SK-N-SH treated with all-trans-retinoic acid at 6 μM for 48 hours (cell line): ENCODE measurements around the gene GNA12.

Experiments
- ATAC-seq: fragments of 200-7000 bp; cut with Tn5 transposase; 3 replicates; pipeline ENCODE4 v1.9.1; 2020; ENCODE audit warnings: mild to moderate bottlenecking, moderate library complexity
- BACH2 ChIP-seq: fragments of 250-450 bp; sonication (Bioruptor Pico); IDR thresholded peaks from 2 replicates; pipeline ENCODE4 v1.9.0; 2021; ENCODE audit warnings: mild to moderate bottlenecking, borderline replicate concordance
- CSDC2 ChIP-seq: fragments of 250-450 bp; sonication (Bioruptor Pico); IDR thresholded peaks from 2 replicates; pipeline ENCODE4 v1.5.0; 2020; ENCODE audit warnings: mild to moderate bottlenecking, moderate library complexity
- CSRNP3 ChIP-seq: fragments of 250-450 bp; sonication (Bioruptor Pico); IDR thresholded peaks from 2 replicates; pipeline ENCODE4 v1.5.1; 2021; ENCODE audit warnings: mild to moderate bottlenecking, moderate library complexity
- ESRRG ChIP-seq: fragments of 250-450 bp; sonication (Bioruptor Pico); IDR thresholded peaks from 2 replicates; pipeline ENCODE4 v1.6.1; 2021; ENCODE audit warnings: mild to moderate bottlenecking
- GLIS3 ChIP-seq: fragments of 250-450 bp; sonication (Bioruptor Pico); IDR thresholded peaks from 2 replicates; pipeline ENCODE4 v1.5.0; 2020; ENCODE audit warnings: mild to moderate bottlenecking, moderate library complexity
- OSR1 ChIP-seq: fragments of 250-450 bp; sonication (Bioruptor Pico); IDR thresholded peaks from 2 replicates; pipeline ENCODE4 v1.8.0; 2022; ENCODE audit warnings: moderate library complexity, mild to moderate bottlenecking, inconsistent platforms
- PATZ1 ChIP-seq: fragments of 250-450 bp; sonication (Bioruptor Pico); IDR thresholded peaks from 2 replicates; pipeline ENCODE4 v1.8.0; 2020; ENCODE audit warnings: mild to moderate bottlenecking, moderate library complexity, borderline replicate concordance
- SNAI2 ChIP-seq: fragments of 250-450 bp; sonication (Bioruptor Pico); IDR thresholded peaks from 2 replicates; pipeline ENCODE4 v1.5.0; 2020; ENCODE audit warnings: mild to moderate bottlenecking, moderate library complexity
- TOX ChIP-seq: fragments of 250-450 bp; sonication (Bioruptor Pico); IDR thresholded peaks from 2 replicates; pipeline ENCODE4 v1.8.0; 2021; ENCODE audit warnings: mild to moderate bottlenecking, moderate library complexity, borderline replicate concordance
- ZC3H10 ChIP-seq: fragments of 250-450 bp; sonication (Bioruptor Pico); IDR thresholded peaks from 2 replicates; pipeline ENCODE4 v1.5.1; 2021; ENCODE audit warnings: mild to moderate bottlenecking, moderate library complexity
- ZFP3 ChIP-seq: fragments of 250-450 bp; sonication (Bioruptor Pico); IDR thresholded peaks from 2 replicates; pipeline ENCODE4 v1.5.0; 2020; ENCODE audit warnings: mild to moderate bottlenecking, moderate library complexity
- ZFP30 ChIP-seq: fragments of 450-650 bp; formaldehyde crosslinking; IDR thresholded peaks from 2 replicates; pipeline ENCODE4 v1.5.0; 2022; ENCODE audit warnings: mild to moderate bottlenecking, moderate library complexity
- ZNF70 ChIP-seq: fragments of 450-650 bp; formaldehyde crosslinking; IDR thresholded peaks from 2 replicates; pipeline ENCODE4 v1.5.0; 2020; ENCODE audit warnings: mild to moderate bottlenecking, moderate library complexity
- ZNF8 ChIP-seq: fragments of 450-650 bp; formaldehyde crosslinking; IDR thresholded peaks from 2 replicates; pipeline ENCODE4 v1.5.0; 2020; ENCODE audit warnings: mild to moderate bottlenecking, moderate library complexity
- TF ChIP-seq, protein P1 (sequence below): fragments of 250-450 bp; sonication (Bioruptor Pico); IDR thresholded peaks from 2 replicates; pipeline ENCODE4 v1.8.0; 2021; ENCODE audit warnings: low read depth, mild to moderate bottlenecking, moderate library complexity, borderline replicate concordance
- TF ChIP-seq, protein P2 (sequence below): fragments of 250-450 bp; sonication (Bioruptor Pico); IDR thresholded peaks from 2 replicates; pipeline ENCODE4 v1.5.1; 2020; ENCODE audit warnings: low read depth, mild to moderate bottlenecking, moderate library complexity
- TF ChIP-seq, protein P3 (sequence below): fragments of 250-450 bp; sonication (Bioruptor Pico); IDR thresholded peaks from 2 replicates; pipeline ENCODE4 v1.5.0; 2020; ENCODE audit warnings: mild to moderate bottlenecking, moderate library complexity

Gene GNA12

GRCh38 chr7:2796358-2797352 is 47.5 kb downstream of the GNA12 start:
- no peak for TF ChIP-seq ZFP30 (CRISPR knock-in tag)
- no peak for TF ChIP-seq ZNF8 (CRISPR knock-in tag)
- no peak for TF ChIP-seq SNAI2 (CRISPR knock-in tag)
- TF ChIP-seq, protein P1, sequence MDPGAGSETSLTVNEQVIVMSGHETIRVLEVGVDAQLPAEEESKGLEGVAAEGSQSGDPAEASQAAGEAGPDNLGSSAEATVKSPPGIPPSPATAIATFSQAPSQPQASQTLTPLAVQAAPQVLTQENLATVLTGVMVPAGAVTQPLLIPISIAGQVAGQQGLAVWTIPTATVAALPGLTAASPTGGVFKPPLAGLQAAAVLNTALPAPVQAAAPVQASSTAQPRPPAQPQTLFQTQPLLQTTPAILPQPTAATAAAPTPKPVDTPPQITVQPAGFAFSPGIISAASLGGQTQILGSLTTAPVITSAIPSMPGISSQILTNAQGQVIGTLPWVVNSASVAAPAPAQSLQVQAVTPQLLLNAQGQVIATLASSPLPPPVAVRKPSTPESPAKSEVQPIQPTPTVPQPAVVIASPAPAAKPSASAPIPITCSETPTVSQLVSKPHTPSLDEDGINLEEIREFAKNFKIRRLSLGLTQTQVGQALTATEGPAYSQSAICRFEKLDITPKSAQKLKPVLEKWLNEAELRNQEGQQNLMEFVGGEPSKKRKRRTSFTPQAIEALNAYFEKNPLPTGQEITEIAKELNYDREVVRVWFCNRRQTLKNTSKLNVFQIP (CRISPR knock-in tag), result no peak
- TF ChIP-seq OSR1 (CRISPR knock-in tag), result no peak
- TF ChIP-seq ZFP3, result no peak
- TF ChIP-seq BACH2 (CRISPR knock-in tag), result no peak
- TF ChIP-seq CSDC2 (CRISPR knock-in tag), result no peak
- TF ChIP-seq ZNF70 (CRISPR knock-in tag), result no peak
- TF ChIP-seq PATZ1 (CRISPR knock-in tag), result no peak
- TF ChIP-seq, protein P2, sequence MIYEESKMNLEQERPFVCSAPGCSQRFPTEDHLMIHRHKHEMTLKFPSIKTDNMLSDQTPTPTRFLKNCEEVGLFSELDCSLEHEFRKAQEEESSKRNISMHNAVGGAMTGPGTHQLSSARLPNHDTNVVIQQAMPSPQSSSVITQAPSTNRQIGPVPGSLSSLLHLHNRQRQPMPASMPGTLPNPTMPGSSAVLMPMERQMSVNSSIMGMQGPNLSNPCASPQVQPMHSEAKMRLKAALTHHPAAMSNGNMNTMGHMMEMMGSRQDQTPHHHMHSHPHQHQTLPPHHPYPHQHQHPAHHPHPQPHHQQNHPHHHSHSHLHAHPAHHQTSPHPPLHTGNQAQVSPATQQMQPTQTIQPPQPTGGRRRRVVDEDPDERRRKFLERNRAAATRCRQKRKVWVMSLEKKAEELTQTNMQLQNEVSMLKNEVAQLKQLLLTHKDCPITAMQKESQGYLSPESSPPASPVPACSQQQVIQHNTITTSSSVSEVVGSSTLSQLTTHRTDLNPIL (CRISPR knock-in tag), result no peak
- no peak for TF ChIP-seq ZC3H10
- no peak for TF ChIP-seq GLIS3 (CRISPR knock-in tag)
- TF ChIP-seq CSRNP3 (CRISPR knock-in tag), result no peak
- ATAC-seq, result no peak

DNA sequence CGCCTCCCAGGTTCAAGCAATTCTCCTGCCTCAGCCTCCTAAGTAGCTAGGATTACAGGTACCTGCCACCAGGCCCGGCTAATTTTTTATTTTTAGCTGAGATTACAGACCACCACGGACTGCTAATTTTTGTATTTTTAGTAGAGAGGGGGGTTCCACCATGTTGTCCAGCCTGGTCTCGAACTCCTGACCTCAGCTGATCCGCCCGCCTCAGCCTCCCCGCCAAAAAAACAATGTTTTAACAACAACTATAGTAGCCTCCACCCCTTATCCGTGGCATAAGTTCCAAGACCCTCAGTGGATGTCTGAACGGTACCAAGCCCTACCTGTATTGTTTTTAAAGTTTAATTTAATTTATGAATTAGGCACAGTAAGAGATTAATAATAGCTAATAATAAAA is 48.2 kb downstream of the GNA12 start:
- TF ChIP-seq, protein P2 (CRISPR knock-in tag), result no peak
- TF ChIP-seq TOX (CRISPR knock-in tag), result no peak
- TF ChIP-seq ZFP30 (CRISPR knock-in tag), result no peak
- no peak for TF ChIP-seq GLIS3 (CRISPR knock-in tag)
- TF ChIP-seq ESRRG (CRISPR knock-in tag), result no peak
- no peak for TF ChIP-seq ZFP3
- TF ChIP-seq OSR1 (CRISPR knock-in tag), result no peak
- TF ChIP-seq, protein P3, sequence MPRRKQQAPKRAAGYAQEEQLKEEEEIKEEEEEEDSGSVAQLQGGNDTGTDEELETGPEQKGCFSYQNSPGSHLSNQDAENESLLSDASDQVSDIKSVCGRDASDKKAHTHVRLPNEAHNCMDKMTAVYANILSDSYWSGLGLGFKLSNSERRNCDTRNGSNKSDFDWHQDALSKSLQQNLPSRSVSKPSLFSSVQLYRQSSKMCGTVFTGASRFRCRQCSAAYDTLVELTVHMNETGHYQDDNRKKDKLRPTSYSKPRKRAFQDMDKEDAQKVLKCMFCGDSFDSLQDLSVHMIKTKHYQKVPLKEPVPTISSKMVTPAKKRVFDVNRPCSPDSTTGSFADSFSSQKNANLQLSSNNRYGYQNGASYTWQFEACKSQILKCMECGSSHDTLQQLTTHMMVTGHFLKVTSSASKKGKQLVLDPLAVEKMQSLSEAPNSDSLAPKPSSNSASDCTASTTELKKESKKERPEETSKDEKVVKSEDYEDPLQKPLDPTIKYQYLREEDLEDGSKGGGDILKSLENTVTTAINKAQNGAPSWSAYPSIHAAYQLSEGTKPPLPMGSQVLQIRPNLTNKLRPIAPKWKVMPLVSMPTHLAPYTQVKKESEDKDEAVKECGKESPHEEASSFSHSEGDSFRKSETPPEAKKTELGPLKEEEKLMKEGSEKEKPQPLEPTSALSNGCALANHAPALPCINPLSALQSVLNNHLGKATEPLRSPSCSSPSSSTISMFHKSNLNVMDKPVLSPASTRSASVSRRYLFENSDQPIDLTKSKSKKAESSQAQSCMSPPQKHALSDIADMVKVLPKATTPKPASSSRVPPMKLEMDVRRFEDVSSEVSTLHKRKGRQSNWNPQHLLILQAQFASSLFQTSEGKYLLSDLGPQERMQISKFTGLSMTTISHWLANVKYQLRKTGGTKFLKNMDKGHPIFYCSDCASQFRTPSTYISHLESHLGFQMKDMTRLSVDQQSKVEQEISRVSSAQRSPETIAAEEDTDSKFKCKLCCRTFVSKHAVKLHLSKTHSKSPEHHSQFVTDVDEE (CRISPR knock-in tag), result no peak
- no peak for ATAC-seq
